GM21723 (cell line): ENCODE results near the gene MICAL1.
A peak's percentile ranks its signal among the peaks of the same experiment; 100 is the strongest.

Experiments
- ATAC-seq: cut with Tn5 transposase; IDR thresholded peaks from one replicate; pipeline ENCODE4 v1.9.1; 2021; ENCODE audit warnings: mild to moderate bottlenecking, moderate library complexity; ENCODE audit not compliant: unreplicated experiment

The MICAL1 gene

GRCh38 chr6:109455437-109456110 lies at the start of gene MICAL1:
MICAL1 (minus strand) TSS chr6:109455772; CDS start chr6:109454196, 1,576 bp downstream.
- ATAC-seq = peak; percentile 48

GRCh38 chr6:109503327-109504224 lies 48.0 kb upstream of the MICAL1 start:
- no peak for ATAC-seq

GRCh38 chr6:109498936-109499335 lies 43.4 kb upstream of the MICAL1 start:
- no peak for ATAC-seq

GRCh38 chr6:109498052-109498451 lies 42.5 kb upstream of the MICAL1 start:
- no peak for ATAC-seq

- no peak for ATAC-seq
These were observed 40.6 kb upstream of the MICAL1 start for GRCh38 chr6:109496036-109496772.

GRCh38 chr6:109493865-109494264 lies 38.3 kb upstream of the MICAL1 start:
- ATAC-seq = no peak

GRCh38 chr6:109491207-109491938 lies 35.8 kb upstream of the MICAL1 start:
- no peak for ATAC-seq

- ATAC-seq = no peak
These were observed 35.1 kb upstream of the MICAL1 start for GRCh38 chr6:109490713-109491112.

- ATAC-seq = no peak
These were observed 32.4 kb upstream of the MICAL1 start for GRCh38 chr6:109488001-109488400.

GRCh38 chr6:109486068-109486467 lies 30.5 kb upstream of the MICAL1 start:
- ATAC-seq = no peak

GRCh38 chr6:109485266-109485935 lies 29.8 kb upstream of the MICAL1 start:
- no peak for ATAC-seq

GRCh38 chr6:109484122-109484521 lies 28.6 kb upstream of the MICAL1 start:
- ATAC-seq = no peak

- ATAC-seq = peak; percentile 5
These were observed 28.1 kb upstream of the MICAL1 start for GRCh38 chr6:109483735-109484057.

GRCh38 chr6:109482905-109483734 lies 27.5 kb upstream of the MICAL1 start, which contains the start of gene ZBTB24:
ZBTB24 (minus strand) TSS chr6:109483219; CDS start chr6:109482026, 1,193 bp downstream.
- ATAC-seq = peak; percentile 87

GRCh38 chr6:109480993-109481480 lies 25.5 kb upstream of the MICAL1 start:
- ATAC-seq = no peak

GRCh38 chr6:109478841-109479624 lies 23.5 kb upstream of the MICAL1 start:
- no peak for ATAC-seq

- ATAC-seq = no peak
These were observed 22.7 kb upstream of the MICAL1 start for GRCh38 chr6:109478222-109478805.

- ATAC-seq = no peak
These were observed 22.2 kb upstream of the MICAL1 start for GRCh38 chr6:109477725-109478124.
